ENCODE measurements around the gene PDZD4.

DNA sequence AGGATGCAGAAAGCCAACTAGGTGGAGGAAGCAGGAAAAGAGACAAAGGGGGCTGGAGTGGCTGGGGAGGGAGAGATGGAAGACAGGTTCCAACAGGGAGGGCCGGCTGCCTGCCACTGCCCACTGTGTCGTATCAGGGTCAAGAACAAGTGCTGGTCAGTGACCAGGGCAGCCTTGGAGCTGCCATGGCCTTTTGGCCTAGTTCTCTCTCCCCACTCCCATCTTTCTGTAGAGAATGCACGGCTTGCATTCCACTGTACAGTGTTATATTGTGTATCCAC is 43.7 kb upstream of the PDZD4 start:
- TF ChIP-seq, protein P1, sequence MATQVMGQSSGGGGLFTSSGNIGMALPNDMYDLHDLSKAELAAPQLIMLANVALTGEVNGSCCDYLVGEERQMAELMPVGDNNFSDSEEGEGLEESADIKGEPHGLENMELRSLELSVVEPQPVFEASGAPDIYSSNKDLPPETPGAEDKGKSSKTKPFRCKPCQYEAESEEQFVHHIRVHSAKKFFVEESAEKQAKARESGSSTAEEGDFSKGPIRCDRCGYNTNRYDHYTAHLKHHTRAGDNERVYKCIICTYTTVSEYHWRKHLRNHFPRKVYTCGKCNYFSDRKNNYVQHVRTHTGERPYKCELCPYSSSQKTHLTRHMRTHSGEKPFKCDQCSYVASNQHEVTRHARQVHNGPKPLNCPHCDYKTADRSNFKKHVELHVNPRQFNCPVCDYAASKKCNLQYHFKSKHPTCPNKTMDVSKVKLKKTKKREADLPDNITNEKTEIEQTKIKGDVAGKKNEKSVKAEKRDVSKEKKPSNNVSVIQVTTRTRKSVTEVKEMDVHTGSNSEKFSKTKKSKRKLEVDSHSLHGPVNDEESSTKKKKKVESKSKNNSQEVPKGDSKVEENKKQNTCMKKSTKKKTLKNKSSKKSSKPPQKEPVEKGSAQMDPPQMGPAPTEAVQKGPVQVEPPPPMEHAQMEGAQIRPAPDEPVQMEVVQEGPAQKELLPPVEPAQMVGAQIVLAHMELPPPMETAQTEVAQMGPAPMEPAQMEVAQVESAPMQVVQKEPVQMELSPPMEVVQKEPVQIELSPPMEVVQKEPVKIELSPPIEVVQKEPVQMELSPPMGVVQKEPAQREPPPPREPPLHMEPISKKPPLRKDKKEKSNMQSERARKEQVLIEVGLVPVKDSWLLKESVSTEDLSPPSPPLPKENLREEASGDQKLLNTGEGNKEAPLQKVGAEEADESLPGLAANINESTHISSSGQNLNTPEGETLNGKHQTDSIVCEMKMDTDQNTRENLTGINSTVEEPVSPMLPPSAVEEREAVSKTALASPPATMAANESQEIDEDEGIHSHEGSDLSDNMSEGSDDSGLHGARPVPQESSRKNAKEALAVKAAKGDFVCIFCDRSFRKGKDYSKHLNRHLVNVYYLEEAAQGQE (IDR thresholded peaks at IDR 0.05; ENCODE audit: insufficient read depth in 1 of 2, low read depth in 2 of 2, low read length in 2 of 2) = peak in 1 of 2 experiments; percentile 15; a peak in 1 of 4 replicates
- TF ChIP-seq POLR2AphosphoS5 (IDR thresholded peaks at IDR 0.05; ENCODE audit: low read depth, low read length) (no peak), SIN3A (IDR thresholded peaks at IDR 0.05; ENCODE audit: borderline replicate concordance, insufficient read depth, low read length) (no peak), TAF1 (IDR thresholded peaks at IDR 0.05; ENCODE audit: borderline replicate concordance, insufficient read depth, low read length) (no peak)
